Measurements from ENCODE around the gene ASAP2.

DNA sequence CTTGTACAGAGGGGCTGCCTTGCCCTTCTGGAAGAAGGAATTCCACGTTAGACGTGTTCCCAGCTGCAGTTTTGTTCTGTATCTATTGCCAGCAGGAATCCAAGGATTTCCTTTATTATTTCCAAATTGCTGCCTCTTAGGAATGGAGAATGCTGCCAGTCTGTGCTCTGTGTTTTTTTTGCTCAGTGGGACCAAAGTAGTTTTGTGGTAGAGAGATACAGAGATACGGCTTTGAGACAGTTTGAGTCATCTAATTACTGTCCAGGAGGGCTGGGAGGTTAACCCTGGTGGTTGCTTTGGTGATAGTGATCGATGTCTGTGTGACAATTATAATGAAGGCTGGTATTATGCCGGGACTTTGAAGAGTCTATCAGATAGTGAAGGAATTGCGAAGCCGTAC is 26.3 kb downstream of the ASAP2 start:
- no peak for TF ChIP-seq POLR2A (IDR thresholded peaks at IDR 0.05)
- TF ChIP-seq, protein P1, sequence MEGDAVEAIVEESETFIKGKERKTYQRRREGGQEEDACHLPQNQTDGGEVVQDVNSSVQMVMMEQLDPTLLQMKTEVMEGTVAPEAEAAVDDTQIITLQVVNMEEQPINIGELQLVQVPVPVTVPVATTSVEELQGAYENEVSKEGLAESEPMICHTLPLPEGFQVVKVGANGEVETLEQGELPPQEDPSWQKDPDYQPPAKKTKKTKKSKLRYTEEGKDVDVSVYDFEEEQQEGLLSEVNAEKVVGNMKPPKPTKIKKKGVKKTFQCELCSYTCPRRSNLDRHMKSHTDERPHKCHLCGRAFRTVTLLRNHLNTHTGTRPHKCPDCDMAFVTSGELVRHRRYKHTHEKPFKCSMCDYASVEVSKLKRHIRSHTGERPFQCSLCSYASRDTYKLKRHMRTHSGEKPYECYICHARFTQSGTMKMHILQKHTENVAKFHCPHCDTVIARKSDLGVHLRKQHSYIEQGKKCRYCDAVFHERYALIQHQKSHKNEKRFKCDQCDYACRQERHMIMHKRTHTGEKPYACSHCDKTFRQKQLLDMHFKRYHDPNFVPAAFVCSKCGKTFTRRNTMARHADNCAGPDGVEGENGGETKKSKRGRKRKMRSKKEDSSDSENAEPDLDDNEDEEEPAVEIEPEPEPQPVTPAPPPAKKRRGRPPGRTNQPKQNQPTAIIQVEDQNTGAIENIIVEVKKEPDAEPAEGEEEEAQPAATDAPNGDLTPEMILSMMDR (IDR thresholded peaks at IDR 0.05) = no peak
- TF ChIP-seq POLR2AphosphoS5 (IDR thresholded peaks at IDR 0.05) = no peak
